DMS153 (cell line): ENCODE data around the gene BRD7.

Source experiments
- DNase-seq: peaks from one replicate; lab custom pipeline; 2025; lab: John Stamatoyannopoulos, UW

BRD7 gene

DNA sequence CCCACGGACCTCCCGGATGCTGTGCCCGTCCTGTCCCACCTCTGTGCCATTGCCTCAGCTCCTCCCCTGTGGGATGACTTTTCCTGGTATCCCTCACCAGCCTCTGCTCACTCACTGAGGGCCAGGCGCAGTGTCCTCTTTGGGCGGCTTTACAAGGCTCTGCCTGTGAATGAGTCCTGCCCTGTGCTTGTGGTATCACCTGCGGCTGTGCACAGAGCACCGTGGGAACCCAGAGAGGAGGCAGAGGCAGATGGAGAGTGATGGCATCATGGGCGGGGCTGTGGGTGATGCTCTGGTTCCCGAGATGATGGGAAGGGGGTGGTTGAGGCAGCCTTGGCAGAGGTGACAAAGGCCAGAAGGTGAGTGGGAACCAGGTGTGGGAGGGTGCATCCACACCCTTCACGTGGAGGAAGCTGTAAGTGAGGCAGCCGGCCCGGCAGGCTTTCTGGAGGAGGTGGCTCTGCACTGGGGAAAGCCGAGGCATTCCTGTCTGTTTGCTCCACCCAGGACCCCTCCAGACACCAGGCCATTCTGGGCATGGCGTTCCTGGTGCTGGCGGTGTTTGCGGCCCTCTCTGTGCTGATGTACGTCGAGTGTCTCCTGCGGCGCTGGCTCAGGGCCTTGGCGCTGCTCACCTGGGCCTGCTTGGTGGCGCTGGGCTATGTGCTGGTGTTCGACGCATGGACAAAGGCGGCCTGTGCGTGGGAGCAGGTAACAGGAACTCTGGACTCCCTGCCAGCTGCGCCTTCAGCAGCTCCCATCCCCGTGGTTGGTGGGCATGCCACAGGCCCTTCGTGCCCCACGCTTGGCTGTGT is 78.6 kb downstream of the BRD7 start:
- no peak for DNase-seq

DNA sequence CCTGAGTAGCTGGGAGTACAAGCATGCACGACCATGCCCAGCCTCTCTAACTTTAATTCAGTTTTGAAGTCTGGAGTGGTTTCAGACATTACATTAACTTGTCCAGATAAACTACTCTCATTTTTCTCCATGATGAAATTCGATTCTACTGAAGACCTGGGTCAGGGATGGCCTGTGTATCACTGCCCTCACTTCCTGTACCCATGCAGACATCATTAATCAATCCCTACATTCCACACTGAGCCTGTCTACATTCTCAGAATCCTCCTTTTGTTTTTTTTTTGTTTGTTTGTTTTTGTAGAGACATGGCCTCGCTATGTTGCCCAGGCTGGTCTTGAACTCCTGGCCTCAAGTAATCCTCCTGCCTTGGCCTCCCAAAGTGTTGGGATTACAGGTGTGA is 79.9 kb downstream of the BRD7 start:
- DNase-seq: no peak

GRCh38 chr16:50288026-50288425 is 80.8 kb downstream of the BRD7 start:
- DNase-seq: no peak

- DNase-seq: no peak
These were observed 82.1 kb downstream of the BRD7 start for GRCh38 chr16:50286681-50287080.

DNA sequence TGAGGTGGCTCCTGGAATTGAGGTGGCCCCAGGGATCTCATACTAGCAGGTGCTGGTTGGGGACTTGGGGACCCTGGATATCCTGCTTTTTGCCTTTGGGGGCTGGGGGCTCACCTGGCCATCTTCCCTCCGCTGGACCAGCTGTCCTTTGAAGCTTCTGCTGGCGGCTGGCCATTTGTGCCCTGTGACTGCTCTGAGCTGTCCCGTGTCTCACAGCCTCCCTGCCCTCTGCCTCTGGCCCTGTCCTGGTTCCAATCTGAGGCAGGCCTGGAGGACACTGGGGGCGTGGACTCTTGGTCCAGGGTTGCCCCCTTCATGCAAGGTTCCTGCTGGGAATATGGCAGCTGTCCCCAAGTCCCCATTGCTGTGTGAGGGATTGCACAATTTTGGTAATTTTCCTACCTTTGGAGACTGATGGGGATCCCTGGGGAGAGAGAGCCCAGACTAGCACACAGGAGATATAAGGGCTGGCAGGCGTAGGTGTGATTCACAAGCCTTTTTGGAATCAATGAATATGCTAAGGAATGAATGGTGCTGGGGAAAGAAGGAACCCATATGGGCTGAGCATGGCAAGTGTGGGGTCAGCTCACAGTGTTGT is 83.3 kb downstream of the BRD7 start:
- no peak for DNase-seq

GRCh38 chr16:50284131-50284911 is 84.5 kb downstream of the BRD7 start:
- no peak for DNase-seq

- DNase-seq: no peak
These were observed 85.7 kb downstream of the BRD7 start for GRCh38 chr16:50282955-50283631.

GRCh38 chr16:50282010-50282538 is 86.7 kb downstream of the BRD7 start:
- DNase-seq: no peak

DNA sequence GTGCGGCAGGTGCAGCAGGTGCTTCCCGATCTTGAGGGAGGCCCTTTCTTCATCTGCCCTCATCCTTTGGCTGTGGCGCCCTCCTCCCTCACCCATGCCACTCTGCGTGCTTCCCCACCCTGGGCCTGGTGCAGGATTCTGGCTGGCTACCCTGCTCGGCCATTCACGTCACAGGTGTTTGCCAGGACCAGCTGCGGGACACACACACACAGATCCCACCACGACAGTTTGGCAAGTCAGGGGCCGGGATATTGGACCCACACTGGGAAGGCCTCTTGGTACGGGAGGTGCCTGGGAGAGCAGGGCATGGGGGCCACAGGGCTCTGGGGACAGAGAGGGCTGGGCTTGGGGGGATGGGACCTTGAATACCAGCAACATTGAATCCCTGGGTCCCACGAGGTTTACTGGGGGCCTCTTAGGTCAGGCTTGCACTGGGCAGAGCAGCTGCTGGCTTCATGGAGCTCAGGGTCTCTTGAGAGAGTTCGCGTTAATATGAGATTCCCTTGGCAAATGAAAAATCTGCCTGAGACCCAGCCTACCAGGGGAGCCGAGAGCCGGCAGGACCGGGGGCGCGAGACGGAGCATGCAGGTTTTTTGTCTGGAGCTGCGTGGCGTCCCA is 87.3 kb downstream of the BRD7 start:
- no peak for DNase-seq

DNA sequence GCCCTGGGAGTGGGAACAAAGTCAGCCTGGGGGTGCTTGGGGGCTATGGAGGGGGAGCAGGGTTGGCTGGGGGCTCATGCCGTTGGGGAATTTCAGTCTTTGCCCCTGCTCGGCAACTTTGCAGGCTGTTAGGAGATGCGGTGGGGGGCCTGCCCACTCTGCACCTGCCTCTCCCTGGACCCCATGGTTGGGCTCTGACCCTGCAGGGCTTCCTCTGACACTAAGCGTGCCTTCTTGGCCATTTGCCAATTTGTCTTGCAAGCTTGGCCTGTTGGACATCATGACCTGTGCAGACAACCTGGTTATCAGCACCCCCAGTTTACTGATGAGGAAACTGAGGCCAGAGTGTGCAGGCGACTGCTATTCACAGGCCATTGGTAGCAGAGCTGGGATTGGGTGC is 87.9 kb downstream of the BRD7 start:
- no peak for DNase-seq

GRCh38 chr16:50279504-50279865 is 89.3 kb downstream of the BRD7 start:
- no peak for DNase-seq

DNA sequence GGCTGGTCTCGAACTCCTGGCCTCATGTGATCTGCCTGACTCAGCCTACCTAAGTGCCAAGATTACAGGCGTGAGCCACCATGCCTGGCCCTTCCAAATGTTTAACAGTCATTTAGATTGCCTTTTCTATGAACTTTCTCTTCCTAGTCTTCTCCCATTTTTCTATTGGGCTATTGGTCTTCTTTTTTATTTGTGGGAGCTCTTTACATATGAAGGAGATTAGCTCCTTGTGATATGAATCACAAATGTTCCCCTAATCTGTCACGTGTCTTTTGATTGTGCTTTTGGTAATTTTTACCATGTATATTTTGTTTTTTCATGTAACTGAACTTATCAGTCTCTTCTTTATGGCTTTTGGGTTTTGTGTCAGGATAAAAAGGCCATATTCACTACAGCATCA is 90.5 kb downstream of the BRD7 start:
- no peak for DNase-seq

- DNase-seq: no peak
These were observed 91.8 kb downstream of the BRD7 start for GRCh38 chr16:50276801-50277555.

DNA sequence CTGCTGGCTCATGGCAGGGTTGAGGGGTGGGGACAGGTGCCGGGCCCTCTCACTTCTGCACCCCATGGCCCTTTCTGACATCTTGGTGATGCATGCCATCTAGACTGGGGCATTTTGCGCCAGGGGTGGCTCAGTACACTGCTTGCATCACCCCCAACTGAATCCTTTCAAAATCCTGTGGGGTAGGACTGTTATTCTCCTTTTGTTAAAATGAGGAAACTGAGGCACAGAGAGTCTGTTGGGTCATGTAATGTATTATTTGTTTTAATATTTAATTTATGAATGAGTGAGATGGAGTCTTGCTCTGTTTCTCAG is 92.5 kb downstream of the BRD7 start:
- DNase-seq: no peak

DNA sequence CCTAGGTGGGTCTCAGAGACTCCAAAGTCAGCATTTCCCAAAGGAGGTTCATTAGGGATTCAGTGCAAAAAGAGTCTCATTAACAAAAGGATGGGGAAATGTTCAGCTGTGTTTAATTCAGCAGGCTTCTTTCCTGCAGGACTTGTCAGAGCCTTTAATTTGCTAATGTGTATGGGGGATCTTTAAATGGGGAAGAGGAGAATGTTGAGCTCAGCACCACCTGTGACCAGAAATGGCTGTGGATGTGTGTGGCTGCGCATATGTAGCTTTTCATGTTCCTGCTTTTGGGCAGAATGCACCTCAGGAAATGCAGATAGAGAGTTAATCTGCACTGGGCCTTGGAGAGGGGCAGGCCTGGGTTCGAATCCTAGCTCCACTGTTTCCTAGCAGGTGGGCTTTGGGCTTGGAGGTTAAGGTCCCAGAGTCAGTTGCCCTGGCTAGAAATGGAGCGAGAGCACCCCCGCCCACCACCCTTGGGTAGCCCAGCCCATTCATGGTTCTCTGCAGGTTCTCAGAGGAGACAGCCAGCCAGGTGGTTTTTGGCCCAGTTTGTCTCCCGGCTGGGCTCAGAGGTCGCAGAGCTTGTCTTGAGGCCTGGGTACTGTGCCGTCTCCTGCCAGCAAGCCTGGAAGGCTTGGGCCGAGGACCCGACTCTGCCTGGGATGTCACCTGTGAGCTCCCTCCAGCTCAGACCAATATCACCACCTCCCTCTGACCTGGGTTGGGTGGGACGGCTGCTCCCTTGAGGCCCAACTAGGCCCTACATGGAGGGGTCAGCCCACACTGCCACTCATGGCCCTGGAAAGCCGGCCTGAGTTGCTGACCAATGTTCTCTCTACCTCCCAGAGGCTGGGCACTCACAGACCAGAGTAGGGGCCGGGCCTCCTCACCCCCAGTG is 93.1 kb downstream of the BRD7 start:
- DNase-seq: no peak

- DNase-seq: no peak
These were observed 93.7 kb downstream of the BRD7 start for GRCh38 chr16:50275098-50275415.

DNA sequence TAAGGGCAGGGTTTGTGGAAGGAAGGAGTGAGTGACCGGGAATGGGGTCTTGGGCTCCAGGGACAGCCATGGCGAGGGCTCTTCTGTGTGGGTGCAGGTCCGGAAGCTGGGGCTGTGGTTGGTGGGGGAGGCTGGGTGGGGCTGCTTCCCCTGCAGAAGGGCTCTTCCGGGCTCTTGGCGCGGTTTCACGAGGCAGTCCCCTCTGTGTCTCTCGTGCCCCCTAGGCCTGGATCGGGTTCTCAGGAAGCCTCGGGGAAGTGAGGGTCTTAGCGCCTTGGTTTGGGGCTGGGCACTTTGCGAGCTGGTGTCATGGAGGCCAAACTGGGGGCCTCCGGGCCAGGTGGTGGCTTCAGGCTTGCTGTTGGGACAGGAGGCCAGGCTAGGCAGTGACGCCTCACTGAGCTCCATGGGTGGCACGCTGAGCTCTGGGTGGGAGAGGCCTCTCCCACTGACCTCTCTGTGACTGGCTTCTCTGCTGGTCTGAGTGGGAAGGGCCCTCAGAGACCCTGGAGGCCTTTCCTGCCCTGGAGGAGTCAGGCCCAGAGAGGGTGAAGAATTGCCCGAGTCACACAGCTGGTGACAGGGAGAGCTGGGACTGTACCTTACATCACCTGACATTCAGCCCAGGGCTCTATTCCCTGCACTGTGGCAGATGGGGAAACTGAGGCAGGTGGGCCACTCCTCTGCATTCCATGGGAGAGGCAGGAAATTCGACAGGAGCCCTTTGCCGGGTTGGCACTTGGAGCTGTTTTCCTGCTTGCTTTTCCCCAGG is 94.3 kb downstream of the BRD7 start:
- DNase-seq: no peak

DNA sequence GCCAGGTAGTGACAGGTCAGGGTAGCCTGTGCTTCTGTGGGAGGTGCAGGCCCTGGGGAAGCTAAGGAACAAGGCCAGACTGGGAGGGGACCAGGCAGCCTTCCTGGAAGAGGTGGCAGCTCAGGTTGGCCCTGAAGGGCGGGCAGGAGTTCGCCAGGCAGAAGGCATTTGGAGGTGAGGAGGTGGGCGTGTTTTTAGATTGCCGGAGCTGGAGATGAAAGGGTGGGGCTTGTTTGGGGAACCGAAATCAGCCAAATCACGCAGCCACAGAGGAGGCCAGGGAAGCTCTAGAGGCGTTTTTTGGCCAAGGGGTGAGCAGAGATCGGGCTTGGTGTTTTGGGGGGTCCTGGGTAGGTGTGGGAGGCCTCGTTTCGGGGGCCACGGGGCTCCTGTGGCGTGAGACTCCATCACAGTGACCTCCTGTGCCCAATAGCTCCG is 94.9 kb downstream of the BRD7 start:
- DNase-seq: no peak

- no peak for DNase-seq
These were observed 95.5 kb downstream of the BRD7 start for GRCh38 chr16:50273382-50273690.
